ENCODE results near the gene RNASEL. TPM values are rescaled to one million over a fixed set of nuclear protein-coding genes. Genes with fewer than 3 reads are reported as not detected.
A peak's percentile ranks its signal among the peaks of the same experiment; 100 is the strongest.

The RNASEL gene
- total and polyA plus RNA-seq, 2 experiments from 2014 or later = 0.37 to 0.94 TPM

DNA sequence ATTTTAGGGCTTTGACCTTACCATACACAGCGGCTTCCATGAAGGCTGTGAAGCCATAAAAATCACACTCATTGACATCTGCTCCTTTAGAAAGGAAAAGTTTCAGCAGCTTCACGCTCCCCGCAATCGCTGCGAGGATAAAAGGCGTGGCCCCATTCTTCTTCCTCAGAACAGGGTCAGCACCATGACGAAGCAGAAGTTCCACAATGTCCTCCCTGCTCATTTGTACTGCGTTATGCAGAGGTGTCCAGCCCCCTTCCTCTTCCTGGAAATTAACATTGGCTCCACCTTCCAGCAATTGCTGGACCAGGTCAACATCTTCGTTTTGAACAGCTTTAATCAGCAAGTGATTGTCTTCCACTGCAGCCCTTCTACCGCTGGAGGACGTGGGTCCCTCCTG, 2.7 kb downstream of the RNASEL start (continued):
- TF ChIP-seq, protein P1, sequence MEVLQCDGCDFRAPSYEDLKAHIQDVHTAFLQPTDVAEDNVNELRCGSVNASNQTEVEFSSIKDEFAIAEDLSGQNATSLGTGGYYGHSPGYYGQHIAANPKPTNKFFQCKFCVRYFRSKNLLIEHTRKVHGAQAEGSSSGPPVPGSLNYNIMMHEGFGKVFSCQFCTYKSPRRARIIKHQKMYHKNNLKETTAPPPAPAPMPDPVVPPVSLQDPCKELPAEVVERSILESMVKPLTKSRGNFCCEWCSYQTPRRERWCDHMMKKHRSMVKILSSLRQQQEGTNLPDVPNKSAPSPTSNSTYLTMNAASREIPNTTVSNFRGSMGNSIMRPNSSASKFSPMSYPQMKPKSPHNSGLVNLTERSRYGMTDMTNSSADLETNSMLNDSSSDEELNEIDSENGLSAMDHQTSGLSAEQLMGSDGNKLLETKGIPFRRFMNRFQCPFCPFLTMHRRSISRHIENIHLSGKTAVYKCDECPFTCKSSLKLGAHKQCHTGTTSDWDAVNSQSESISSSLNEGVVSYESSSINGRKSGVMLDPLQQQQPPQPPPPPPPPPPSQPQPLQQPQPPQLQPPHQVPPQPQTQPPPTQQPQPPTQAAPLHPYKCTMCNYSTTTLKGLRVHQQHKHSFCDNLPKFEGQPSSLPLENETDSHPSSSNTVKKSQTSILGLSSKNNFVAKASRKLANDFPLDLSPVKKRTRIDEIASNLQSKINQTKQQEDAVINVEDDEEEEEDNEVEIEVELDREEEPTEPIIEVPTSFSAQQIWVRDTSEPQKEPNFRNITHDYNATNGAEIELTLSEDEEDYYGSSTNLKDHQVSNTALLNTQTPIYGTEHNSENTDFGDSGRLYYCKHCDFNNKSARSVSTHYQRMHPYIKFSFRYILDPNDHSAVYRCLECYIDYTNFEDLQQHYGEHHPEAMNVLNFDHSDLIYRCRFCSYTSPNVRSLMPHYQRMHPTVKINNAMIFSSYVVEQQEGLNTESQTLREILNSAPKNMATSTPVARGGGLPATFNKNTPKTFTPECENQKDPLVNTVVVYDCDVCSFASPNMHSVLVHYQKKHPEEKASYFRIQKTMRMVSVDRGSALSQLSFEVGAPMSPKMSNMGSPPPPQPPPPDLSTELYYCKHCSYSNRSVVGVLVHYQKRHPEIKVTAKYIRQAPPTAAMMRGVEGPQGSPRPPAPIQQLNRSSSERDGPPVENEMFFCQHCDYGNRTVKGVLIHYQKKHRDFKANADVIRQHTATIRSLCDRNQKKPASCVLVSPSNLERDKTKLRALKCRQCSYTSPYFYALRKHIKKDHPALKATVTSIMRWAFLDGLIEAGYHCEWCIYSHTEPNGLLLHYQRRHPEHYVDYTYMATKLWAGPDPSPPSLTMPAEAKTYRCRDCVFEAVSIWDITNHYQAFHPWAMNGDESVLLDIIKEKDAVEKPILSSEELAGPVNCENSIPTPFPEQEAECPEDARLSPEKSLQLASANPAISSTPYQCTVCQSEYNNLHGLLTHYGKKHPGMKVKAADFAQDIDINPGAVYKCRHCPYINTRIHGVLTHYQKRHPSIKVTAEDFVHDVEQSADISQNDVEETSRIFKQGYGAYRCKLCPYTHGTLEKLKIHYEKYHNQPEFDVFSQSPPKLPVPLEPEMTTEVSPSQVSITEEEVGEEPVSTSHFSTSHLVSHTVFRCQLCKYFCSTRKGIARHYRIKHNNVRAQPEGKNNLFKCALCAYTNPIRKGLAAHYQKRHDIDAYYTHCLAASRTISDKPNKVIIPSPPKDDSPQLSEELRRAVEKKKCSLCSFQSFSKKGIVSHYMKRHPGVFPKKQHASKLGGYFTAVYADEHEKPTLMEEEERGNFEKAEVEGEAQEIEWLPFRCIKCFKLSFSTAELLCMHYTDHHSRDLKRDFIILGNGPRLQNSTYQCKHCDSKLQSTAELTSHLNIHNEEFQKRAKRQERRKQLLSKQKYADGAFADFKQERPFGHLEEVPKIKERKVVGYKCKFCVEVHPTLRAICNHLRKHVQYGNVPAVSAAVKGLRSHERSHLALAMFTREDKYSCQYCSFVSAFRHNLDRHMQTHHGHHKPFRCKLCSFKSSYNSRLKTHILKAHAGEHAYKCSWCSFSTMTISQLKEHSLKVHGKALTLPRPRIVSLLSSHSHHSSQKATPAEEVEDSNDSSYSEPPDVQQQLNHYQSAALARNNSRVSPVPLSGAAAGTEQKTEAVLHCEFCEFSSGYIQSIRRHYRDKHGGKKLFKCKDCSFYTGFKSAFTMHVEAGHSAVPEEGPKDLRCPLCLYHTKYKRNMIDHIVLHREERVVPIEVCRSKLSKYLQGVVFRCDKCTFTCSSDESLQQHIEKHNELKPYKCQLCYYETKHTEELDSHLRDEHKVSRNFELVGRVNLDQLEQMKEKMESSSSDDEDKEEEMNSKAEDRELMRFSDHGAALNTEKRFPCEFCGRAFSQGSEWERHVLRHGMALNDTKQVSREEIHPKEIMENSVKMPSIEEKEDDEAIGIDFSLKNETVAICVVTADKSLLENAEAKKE (CRISPR knock-in tag; IDR thresholded peaks at IDR 0.05) = no peak
- TF ChIP-seq POLR2AphosphoS5 (IDR thresholded peaks at IDR 0.05; ENCODE audit: low read depth) (no peak), EZH2phosphoT487 (IDR thresholded peaks at IDR 0.05; ENCODE audit: unreplicated experiment) (no peak)

DNA sequence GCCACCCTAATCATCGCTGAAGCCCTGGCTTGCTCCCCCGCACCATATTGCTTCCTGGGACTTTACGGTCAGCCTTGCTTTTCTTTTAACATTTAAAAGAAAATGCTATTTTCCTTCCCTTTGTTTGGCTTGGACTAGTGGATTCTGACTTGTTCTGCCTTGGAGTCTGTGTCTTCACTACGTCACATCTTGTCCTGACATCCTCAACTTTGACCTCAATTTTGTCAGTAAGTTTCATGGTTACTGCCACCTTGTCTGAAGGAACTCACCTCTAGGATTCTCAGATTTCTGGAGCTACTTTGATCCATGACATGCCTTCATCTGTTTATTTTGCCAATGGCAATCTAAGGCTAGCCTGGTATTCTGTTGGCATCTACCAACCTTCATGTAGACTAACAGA, 4.3 kb downstream of the RNASEL start:
- no peaks in the 10 kb centered on the region for H3K27me3 ChIP-seq (ENCODE audit: insufficient read depth)
- Mint-ChIP-seq H3K36me3 (ENCODE audit: low read depth) (no peaks in the 10 kb centered on the region; the same call in 2 of the 3 replicates), H3K4me1 (peaks cover 13% of the 10 kb centered on the region), H3K4me3 (no peak overlapping the region), H3K27me3 (ENCODE audit: insufficient read depth, low read depth, poor library complexity) (peaks cover 7% of the 10 kb centered on the region), H3K27ac (no peak overlapping the region), H3K9me3 (no peaks in the 10 kb centered on the region)
- no peaks in the 10 kb centered on the region for H3F3A ChIP-seq (replicated peaks; ENCODE audit: low read depth)
- H3K9me2 ChIP-seq (ENCODE audit: insufficient read depth) = no peaks in the 10 kb centered on the region; the same call in none of the 2 replicates
- H3K4me3 ChIP-seq = no peak overlapping the region
- peak overlapping the region; percentile 66; the same call in 1 of the 2 replicates for H2AFZ ChIP-seq
- no peak for DNase-seq (ENCODE audit: low spot score)
- ATAC-seq = no peak
- H3K4me1 ChIP-seq (ENCODE audit: insufficient read depth) = peaks cover 13% of the 10 kb centered on the region
- H3K36me3 ChIP-seq (ENCODE audit: insufficient read depth) = no peaks in the 10 kb centered on the region
- H3K27ac ChIP-seq (ENCODE audit: low read depth) = no peak overlapping the region
- no peaks in the 10 kb centered on the region for H3K79me2 ChIP-seq (replicated peaks; ENCODE audit: insufficient read depth)
- H3K4me2 ChIP-seq = no peak overlapping the region
- no peaks in the 10 kb centered on the region for H4K20me1 ChIP-seq (replicated peaks; ENCODE audit: insufficient read depth)
- TF ChIP-seq, protein P1 (CRISPR knock-in tag; IDR thresholded peaks at IDR 0.05) = no peak
- TF ChIP-seq POLR2AphosphoS5 (IDR thresholded peaks at IDR 0.05; ENCODE audit: low read depth) (no peak), ZNF114 (CRISPR knock-in tag; IDR thresholded peaks at IDR 0.05) (no peak), CREB1 (CRISPR knock-in tag; IDR thresholded peaks at IDR 0.05; ENCODE audit: low read depth) (no peak)
- TF ChIP-seq, protein P2, sequence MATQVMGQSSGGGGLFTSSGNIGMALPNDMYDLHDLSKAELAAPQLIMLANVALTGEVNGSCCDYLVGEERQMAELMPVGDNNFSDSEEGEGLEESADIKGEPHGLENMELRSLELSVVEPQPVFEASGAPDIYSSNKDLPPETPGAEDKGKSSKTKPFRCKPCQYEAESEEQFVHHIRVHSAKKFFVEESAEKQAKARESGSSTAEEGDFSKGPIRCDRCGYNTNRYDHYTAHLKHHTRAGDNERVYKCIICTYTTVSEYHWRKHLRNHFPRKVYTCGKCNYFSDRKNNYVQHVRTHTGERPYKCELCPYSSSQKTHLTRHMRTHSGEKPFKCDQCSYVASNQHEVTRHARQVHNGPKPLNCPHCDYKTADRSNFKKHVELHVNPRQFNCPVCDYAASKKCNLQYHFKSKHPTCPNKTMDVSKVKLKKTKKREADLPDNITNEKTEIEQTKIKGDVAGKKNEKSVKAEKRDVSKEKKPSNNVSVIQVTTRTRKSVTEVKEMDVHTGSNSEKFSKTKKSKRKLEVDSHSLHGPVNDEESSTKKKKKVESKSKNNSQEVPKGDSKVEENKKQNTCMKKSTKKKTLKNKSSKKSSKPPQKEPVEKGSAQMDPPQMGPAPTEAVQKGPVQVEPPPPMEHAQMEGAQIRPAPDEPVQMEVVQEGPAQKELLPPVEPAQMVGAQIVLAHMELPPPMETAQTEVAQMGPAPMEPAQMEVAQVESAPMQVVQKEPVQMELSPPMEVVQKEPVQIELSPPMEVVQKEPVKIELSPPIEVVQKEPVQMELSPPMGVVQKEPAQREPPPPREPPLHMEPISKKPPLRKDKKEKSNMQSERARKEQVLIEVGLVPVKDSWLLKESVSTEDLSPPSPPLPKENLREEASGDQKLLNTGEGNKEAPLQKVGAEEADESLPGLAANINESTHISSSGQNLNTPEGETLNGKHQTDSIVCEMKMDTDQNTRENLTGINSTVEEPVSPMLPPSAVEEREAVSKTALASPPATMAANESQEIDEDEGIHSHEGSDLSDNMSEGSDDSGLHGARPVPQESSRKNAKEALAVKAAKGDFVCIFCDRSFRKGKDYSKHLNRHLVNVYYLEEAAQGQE (IDR thresholded peaks at IDR 0.05; ENCODE audit: unreplicated experiment) = no peak

Data from GM23338 (cell line).